GM12874 (cell line): ENCODE results near the gene PARVB.

Experiments
- CTCF ChIP-seq: IDR thresholded peaks from 2 replicates; pipeline ENCODE4 v1.5.1; 2011; ENCODE audit warnings: low read depth, mild to moderate bottlenecking, control low read depth, low read length, moderate library complexity; ENCODE audit not compliant: insufficient read depth

PARVB gene

GRCh38 chr22:44170470-44170869, 146.4 kb downstream of the PARVB start:
- no peak for TF ChIP-seq CTCF

- no peak for TF ChIP-seq CTCF
Measured at GRCh38 chr22:44171561-44171960, 147.5 kb downstream of the PARVB start.

GRCh38 chr22:44172370-44173108, 148.4 kb downstream of the PARVB start:
- TF ChIP-seq CTCF, result no peak

GRCh38 chr22:44173154-44173553, 149.1 kb downstream of the PARVB start:
- no peak for TF ChIP-seq CTCF

- TF ChIP-seq CTCF, result no peak
Measured at GRCh38 chr22:44175676-44176075, 151.6 kb downstream of the PARVB start.

- TF ChIP-seq CTCF, result no peak
Measured at GRCh38 chr22:44179196-44179988, 155.3 kb downstream of the PARVB start.

- TF ChIP-seq CTCF, result no peak
Measured at GRCh38 chr22:44179989-44180705, 156.0 kb downstream of the PARVB start.
